Measurements from ENCODE around the gene GRM1. TPM values are rescaled to one million over a fixed set of nuclear protein-coding genes. Genes with fewer than 3 reads are reported as not detected.

GRM1 gene
- total RNA-seq, 4 donors from 2014 or later: 0.13 TPM; not detected in 3

DNA sequence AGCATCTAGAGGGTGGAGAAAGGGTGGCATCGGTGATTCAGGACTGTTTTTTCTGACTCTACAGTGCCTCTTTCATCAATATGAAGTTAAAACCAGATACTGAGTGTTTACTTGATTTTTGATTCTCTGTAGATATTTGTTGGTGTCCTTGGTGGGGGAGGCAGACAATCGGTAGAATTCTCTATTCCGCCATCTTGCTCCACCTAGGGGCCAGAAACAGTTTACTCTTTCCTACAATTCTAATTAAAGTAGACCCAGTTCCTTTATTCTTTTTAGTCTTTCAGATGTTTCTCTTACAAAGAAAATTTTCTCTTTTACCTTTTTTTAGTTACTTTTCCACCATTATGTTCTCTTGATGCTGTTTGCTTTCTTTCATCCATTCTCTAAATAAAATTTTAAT, 352.6 kb downstream of the GRM1 start:
- Histone ChIP-seq H3K27me3 (no peaks in the 10 kb centered on the region), H3K4me1 (no peaks in the 10 kb centered on the region), H3K9me3 (no peaks in the 10 kb centered on the region), H3K27ac (no peak overlapping the region), H3K4me3 (no peak overlapping the region), H3K36me3 (no peaks in the 10 kb centered on the region)
- 75 to 79% methylated on average over 1 to 3 of the region's 3 CpGs for WGBS, 2 donors (ENCODE audit: low coverage in 1 of 2)
- TF ChIP-seq EP300 (IDR thresholded peaks at IDR 0.05): no peak
- TF ChIP-seq, protein P1, sequence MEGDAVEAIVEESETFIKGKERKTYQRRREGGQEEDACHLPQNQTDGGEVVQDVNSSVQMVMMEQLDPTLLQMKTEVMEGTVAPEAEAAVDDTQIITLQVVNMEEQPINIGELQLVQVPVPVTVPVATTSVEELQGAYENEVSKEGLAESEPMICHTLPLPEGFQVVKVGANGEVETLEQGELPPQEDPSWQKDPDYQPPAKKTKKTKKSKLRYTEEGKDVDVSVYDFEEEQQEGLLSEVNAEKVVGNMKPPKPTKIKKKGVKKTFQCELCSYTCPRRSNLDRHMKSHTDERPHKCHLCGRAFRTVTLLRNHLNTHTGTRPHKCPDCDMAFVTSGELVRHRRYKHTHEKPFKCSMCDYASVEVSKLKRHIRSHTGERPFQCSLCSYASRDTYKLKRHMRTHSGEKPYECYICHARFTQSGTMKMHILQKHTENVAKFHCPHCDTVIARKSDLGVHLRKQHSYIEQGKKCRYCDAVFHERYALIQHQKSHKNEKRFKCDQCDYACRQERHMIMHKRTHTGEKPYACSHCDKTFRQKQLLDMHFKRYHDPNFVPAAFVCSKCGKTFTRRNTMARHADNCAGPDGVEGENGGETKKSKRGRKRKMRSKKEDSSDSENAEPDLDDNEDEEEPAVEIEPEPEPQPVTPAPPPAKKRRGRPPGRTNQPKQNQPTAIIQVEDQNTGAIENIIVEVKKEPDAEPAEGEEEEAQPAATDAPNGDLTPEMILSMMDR (IDR thresholded peaks at IDR 0.05): no peak
- TF ChIP-seq POLR2A (IDR thresholded peaks at IDR 0.05): no peak
- no peak for TF ChIP-seq POLR2AphosphoS5 (IDR thresholded peaks at IDR 0.05)
- ATAC-seq: no peak

DNA sequence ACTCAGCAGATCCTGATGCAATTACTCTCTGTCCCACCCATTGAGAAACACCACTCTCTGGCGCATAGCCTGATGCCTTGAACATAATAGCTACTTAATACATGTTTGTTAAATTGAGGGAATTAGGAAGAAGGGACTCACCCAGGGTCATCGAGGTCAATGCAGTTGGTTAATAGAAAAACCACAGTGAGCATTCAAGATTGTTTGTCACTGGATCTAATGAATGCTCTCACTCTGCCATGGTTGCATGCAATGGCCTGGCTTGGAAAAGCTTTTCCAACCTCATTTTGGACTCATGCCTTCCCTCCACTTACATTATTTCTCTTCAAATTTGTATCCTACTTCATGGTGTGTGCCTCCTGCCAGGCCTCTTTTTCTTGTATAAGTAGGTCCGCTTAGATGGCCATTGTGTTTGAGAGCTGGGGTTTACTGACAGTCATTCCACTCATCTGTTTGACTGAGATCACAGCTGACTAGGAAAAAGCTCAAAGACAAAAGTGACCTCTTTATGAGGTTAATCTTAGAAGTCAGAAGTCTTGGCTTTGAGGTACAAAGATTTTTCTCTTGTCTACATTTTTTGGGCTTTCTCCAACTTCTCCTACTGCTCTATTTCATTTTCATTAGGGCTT, 360.0 kb downstream of the GRM1 start:
- TF ChIP-seq EP300 (IDR thresholded peaks at IDR 0.05) (no peak), POLR2AphosphoS5 (IDR thresholded peaks at IDR 0.05) (no peak), POLR2A (IDR thresholded peaks at IDR 0.05) (no peak)
- TF ChIP-seq, protein P1 (IDR thresholded peaks at IDR 0.05): no peak
- H3K4me3 ChIP-seq: no peak overlapping the region
- no peaks in the 10 kb centered on the region for H3K36me3 ChIP-seq
- no peaks in the 10 kb centered on the region for H3K9me3 ChIP-seq
- no peaks in the 10 kb centered on the region for H3K4me1 ChIP-seq
- H3K27ac ChIP-seq: no peak overlapping the region
- no peak for ATAC-seq
- no peaks in the 10 kb centered on the region for H3K27me3 ChIP-seq
- 85 to 87% methylated on average over 3 of the region's 3 CpGs for WGBS, 2 donors (ENCODE audit: low coverage in 1 of 2)

DNA sequence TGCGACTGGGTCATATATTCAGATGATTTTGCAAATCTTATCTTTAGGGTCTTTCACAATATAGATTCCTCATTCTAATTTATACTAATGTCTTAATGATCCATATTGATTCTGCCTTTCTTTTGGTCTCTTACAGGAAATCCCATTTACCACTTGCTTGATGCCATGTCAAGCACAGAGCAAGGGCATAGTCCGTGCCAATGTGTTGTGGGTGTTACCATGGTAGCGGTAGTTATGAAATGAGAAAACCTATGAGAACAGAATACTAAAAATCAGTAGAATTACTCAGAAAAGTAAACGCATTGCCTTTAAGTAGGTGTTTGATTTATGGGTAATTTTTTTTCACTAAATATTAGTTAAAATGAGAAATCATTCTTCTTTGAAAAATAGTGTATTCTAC, 360.9 kb downstream of the GRM1 start:
- WGBS, 2 donors (ENCODE audit: low coverage in 1 of 2): 82 to 83% methylated on average over 4 of the region's 4 CpGs
- no peak overlapping the region for H3K4me3 ChIP-seq
- no peaks in the 10 kb centered on the region for H3K9me3 ChIP-seq
- no peak for TF ChIP-seq EP300 (IDR thresholded peaks at IDR 0.05)
- TF ChIP-seq, protein P1 (IDR thresholded peaks at IDR 0.05): no peak
- no peak for TF ChIP-seq POLR2AphosphoS5 (IDR thresholded peaks at IDR 0.05)
- TF ChIP-seq POLR2A (IDR thresholded peaks at IDR 0.05): no peak
- no peaks in the 10 kb centered on the region for H3K36me3 ChIP-seq
- H3K4me1 ChIP-seq: no peaks in the 10 kb centered on the region
- H3K27me3 ChIP-seq: no peaks in the 10 kb centered on the region
- H3K27ac ChIP-seq: no peak overlapping the region
- ATAC-seq: no peak

DNA sequence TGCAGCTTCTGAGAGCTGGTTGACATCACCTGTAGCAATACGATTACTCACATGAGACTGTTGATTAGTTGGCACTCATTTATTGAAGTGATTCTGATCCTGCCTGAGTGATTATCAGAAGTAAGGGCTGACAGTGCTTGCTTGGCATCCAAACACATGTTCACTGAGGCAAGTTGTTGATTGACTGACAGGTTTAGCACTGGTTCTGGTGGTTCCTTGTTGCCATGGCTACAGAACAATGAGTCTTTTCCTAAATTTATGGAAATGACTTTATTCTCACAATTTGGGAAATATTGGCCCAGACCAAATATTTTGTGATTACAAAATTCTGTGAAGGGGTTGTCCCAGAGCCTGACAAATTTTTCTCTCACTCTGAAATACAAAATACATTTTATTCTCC, 368.8 kb downstream of the GRM1 start:
- no peak for ATAC-seq
- TF ChIP-seq, protein P1 (IDR thresholded peaks at IDR 0.05): no peak
- TF ChIP-seq POLR2A (IDR thresholded peaks at IDR 0.05) (no peak), EP300 (IDR thresholded peaks at IDR 0.05) (no peak), POLR2AphosphoS5 (IDR thresholded peaks at IDR 0.05) (no peak)
- H3K4me1 ChIP-seq: no peaks in the 10 kb centered on the region
- H3K27me3 ChIP-seq: no peaks in the 10 kb centered on the region
- H3K9me3 ChIP-seq: no peaks in the 10 kb centered on the region
- WGBS, 2 donors (ENCODE audit: low coverage in 1 of 2): 73 to 100% methylated on average over 1 of the region's 1 CpG
- H3K4me3 ChIP-seq: no peak overlapping the region
- H3K36me3 ChIP-seq: no peaks in the 10 kb centered on the region
- H3K27ac ChIP-seq: no peak overlapping the region

DNA sequence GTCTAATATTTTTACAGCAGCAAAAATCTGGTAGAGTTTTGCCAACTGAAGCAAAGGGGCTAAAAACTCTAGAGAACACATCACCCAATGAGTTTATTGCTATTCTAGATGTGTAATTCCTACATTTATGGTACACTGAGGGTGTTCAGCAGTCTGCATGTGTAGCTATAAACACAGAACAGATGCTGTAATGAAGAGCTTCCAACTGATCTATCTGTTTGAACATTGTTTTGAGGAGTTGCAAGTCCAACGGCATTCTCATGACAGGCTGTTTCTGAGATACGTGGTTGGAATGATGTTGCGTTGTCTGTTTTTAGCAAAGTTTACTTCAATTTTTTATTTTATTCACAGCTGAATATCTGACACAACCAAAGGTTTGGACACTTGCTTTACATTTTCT, 373.6 kb downstream of the GRM1 start:
- ATAC-seq: no peak

More for the DNA sequence above, 373.6 kb downstream of the GRM1 start:
- Histone ChIP-seq H3K36me3 (no peaks in the 10 kb centered on the region), H3K4me3 (no peak overlapping the region), H3K27ac (no peak overlapping the region), H3K4me1 (no peaks in the 10 kb centered on the region), H3K27me3 (no peaks in the 10 kb centered on the region), H3K9me3 (peaks cover 0 to 9% (median 0%) of the 10 kb centered on the region in 3 donors)
- WGBS, 2 donors (ENCODE audit: low coverage in 1 of 2): 72 to 86% methylated on average over 3 of the region's 3 CpGs
- TF ChIP-seq EP300 (IDR thresholded peaks at IDR 0.05): no peak
